ENCODE measurements around the gene KLC3.

- TF ChIP-seq POLR2AphosphoS5 (IDR thresholded peaks at IDR 0.05; ENCODE audit: low read depth, low read length) = no peak
- no peak for TF ChIP-seq SIN3A (IDR thresholded peaks at IDR 0.05; ENCODE audit: borderline replicate concordance, insufficient read depth, low read length)
- no peak for TF ChIP-seq REST (IDR thresholded peaks at IDR 0.05; ENCODE audit: insufficient read depth in 1 of 2, low read depth in 2 of 2, low read length in 2 of 2)
- TF ChIP-seq TAF1 (IDR thresholded peaks at IDR 0.05; ENCODE audit: borderline replicate concordance, insufficient read depth, low read length) = no peak
These were observed 42.9 kb upstream of the KLC3 start for GRCh38 chr19:45297674-45298073.

Measured in PFSK-1 (cell line).